Activated naive CD4-positive, alpha-beta T cell treated with Interleukin-2 at 50 U/mL for 16 hours (primary cell): ENCODE measurements around the gene VPS11.

Experiments used
- DNase-seq: peaks from one replicate; pipeline ENCODE4 v3.0.0-alpha.2; 2020

The VPS11 gene

GRCh38 chr11:119106564-119107537 is 39.2 kb downstream of the VPS11 start, which contains the start of gene C2CD2L:
TSS of gene C2CD2L (plus strand) at chr11:119107344. CDS start at chr11:119107742, 398 bp downstream.
- peak; percentile 90 for DNase-seq

- DNase-seq = no peak
These were observed 40.0 kb downstream of the VPS11 start for GRCh38 chr11:119107538-119108145.

- peak; percentile 27 for DNase-seq
These were observed 40.7 kb downstream of the VPS11 start for GRCh38 chr11:119108146-119108856.

DNA sequence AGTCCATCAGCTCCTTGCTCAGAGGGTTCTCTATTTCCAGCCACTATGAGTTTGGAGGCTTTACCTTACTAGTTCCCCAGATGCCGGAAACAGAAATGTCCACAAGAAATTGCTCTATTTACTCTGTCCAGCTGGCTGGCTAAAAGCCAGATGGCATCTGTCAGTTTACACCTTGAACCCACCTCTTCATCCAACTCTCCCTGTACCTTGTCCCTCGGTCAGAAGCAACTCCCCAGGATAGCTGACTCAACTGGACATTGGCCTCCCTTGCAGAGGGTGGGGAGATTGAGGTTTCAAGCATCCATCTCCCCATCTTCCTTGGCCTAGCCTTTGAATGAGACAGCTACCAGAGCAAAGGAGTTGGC is 41.2 kb downstream of the VPS11 start:
- no peak for DNase-seq

- DNase-seq = no peak
These were observed 42.2 kb downstream of the VPS11 start for GRCh38 chr11:119109843-119110242.

GRCh38 chr11:119110439-119110838 is 42.8 kb downstream of the VPS11 start:
- no peak for DNase-seq

- no peak for DNase-seq
These were observed 43.8 kb downstream of the VPS11 start for GRCh38 chr11:119111361-119111925.

GRCh38 chr11:119112314-119113020 is 44.8 kb downstream of the VPS11 start:
- no peak for DNase-seq

DNA sequence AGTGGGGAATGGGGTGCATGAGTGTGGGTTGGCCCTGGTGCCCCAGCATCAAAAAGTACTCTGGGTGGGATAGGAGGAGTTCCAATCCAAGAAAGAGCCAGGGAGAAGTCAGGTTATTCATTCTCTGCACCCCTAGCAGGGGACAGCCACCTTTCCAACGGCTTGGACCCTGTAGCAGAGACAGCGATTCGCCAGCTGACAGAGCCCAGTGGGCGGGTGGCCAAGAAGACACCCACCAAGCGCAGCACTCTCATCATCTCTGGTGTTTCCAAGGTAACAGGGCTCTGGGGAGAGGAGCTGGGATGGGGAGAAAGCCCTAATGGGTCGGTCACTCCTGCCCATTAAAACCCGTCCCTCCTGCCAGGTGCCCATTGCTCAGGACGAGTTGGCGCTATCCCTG is 46.1 kb downstream of the VPS11 start:
- no peak for DNase-seq

- DNase-seq = no peak
These were observed 46.7 kb downstream of the VPS11 start for GRCh38 chr11:119114351-119114750.

DNA sequence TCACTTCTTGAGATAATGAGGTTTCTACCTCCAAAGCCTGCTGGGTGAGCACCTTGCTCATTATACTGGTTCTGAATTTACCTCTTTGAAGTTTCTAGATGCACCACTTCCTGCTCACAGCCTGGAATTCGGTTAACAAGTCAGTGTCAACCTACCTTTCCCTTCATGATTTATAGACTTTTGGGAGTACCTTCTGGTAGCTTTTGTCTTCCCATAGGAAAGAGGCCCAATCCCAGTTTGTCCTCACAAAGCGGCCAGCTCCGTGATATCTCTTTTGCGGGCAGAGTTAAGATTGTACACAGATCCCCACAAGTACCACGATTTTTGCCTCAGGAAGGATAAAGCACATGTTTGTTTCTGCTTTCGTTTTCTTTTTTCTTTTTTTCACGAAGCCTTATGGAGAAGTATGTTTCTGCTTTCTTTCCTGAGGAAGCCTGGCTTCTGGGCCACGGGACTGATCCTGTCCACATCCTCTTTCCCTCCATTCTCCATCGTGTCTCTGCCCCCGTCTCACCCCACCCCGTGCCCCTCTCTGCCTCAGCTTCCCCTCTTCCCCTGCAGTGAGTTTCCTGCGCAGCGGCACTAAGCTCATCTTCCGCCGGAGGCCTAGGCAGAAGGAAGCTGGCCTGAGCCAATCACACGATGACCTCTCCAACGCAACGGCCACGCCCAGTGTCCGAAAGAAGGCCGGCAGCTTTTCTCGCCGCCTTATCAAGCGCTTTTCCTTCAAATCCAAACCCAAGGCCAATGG is 48.0 kb downstream of the VPS11 start:
- no peak for DNase-seq

- no peak for DNase-seq
These were observed 48.6 kb downstream of the VPS11 start for GRCh38 chr11:119116235-119116594.

- no peak for DNase-seq
These were observed 49.0 kb downstream of the VPS11 start for GRCh38 chr11:119116601-119117000.

DNA sequence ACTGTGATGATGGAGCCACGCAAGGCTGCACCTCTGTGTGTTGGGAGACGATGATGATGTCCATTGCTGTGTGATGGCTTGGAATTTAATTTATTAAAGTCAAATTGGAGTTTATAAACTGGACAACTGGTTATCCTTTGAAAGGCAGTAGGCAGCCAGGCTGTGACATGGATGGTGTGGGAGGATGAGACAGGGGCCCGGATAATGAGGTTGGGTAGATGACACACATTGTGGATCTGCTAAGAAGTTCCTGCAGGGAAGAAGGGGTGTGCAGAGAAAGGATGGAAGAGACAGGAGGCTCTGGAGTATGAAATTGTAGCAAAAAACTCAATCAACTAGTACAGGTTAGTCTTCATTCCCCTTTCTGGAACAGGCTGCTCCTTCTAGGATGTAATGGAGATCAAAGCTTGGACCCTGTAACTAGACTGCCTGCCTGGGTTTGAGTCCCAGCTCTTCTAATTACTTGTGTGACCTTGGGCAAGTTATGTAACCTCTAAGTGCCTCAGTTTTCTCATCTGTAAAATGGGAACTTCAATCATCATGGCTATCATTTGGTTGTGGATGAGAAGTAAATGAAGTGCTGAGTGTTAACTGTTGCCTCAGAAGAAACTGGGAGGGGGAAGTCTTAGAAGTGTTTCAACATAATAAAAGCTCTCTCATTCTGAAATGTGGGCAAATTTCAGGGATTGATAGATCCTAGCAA is 49.5 kb downstream of the VPS11 start:
- no peak for DNase-seq

GRCh38 chr11:119118227-119118626 is 50.6 kb downstream of the VPS11 start:
- no peak for DNase-seq

GRCh38 chr11:119118946-119119345 is 51.3 kb downstream of the VPS11 start:
- DNase-seq = no peak

DNA sequence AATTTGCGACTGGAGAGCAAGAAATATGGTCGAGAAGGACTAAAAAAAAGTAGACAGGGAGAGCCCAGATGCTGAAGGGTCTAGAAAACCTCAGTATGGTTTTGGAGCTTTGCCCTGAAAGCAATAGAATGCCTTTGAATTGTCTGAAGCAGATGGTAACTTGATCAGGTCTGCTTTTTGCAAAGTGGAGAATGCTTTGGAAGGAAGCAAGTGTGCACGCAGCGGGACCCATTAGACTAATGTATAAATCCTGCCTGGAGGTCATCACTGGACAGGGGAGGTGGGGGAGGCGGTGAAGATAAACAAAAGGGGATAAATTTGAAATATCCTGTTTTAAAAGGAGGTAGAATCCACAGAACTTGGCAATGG is 53.0 kb downstream of the VPS11 start:
- DNase-seq = no peak

DNA sequence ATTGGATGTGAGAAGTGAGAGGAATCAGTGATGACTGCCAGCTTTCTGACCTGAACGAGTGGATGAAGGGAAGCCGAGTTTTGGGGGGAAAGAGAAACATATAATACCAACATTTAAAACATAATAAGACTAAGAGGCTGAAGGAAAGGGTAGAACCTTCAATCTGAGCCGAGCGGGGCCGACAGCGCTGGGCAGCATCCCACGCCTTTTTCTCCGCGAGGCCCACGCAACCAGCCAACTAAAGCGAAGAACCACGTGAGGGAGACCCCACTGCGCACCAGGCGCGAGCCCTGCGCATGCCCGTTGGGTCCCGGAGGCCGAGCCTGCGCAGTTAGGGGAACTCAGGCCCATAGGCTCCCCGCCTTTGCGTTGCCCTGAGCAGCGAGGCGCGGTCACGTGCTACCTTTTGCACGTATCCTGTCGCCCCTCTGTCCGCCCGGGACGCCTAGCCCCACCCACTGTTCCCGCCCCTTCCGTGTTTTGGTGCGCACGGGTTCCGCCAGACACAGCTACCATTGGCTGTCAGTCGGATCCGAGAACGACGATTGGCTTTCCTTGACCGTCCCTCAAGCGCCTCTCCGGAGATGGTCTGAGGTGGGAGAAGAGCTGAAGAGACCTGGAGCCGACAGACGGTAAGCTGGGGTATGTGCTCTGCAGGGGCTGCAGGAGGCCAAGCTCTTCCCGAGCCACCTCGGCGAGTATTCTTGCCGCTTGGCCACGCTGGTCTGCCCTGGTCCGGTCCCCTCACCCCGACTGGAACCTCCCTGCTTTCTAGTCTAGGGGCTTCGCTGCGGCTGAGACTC is 53.6 kb downstream of the VPS11 start, which contains the start of gene HINFP:
Gene HINFP (plus strand): TSS at position 573 of the 803 bp plus-strand sequence. CDS start 5,365 bp downstream, outside the sequence.
- DNase-seq = peak; percentile 100

- no peak for DNase-seq
These were observed 54.1 kb downstream of the VPS11 start for GRCh38 chr11:119121811-119122124.

GRCh38 chr11:119125821-119126220 is 58.2 kb downstream of the VPS11 start:
- DNase-seq = no peak
